RWPE2 (cell line): ENCODE results near the gene MANEAL.

Source experiments
- ATAC-seq: fragments of 200-7000 bp; cut with Tn5 transposase; 3 replicates; pipeline ENCODE4 v1.9.1; 2021; ENCODE audit warnings: low read depth
- DNase-seq: peaks from one replicate; pipeline ENCODE4 v3.0.0-alpha.2; 2020; ENCODE audit warnings: low spot score
- H3K27ac ChIP-seq: fragments of 450-650 bp; 2 replicates; pipeline ENCODE4 v1.5.1; 2017; ENCODE audit warnings: mild to moderate bottlenecking; ENCODE audit not compliant: poor library complexity, severe bottlenecking
- H3K27me3 ChIP-seq: fragments of 250-450 bp; sonication (Bioruptor Pico); 2 replicates; pipeline ENCODE4 v1.5.1; 2021; ENCODE audit warnings: mild to moderate bottlenecking, moderate library complexity; ENCODE audit not compliant: insufficient read depth, poor library complexity, severe bottlenecking
- H3K36me3 ChIP-seq: fragments of 250-450 bp; sonication (Bioruptor Pico); 2 replicates; pipeline ENCODE4 v1.5.1; 2020; ENCODE audit warnings: low read depth, mild to moderate bottlenecking, moderate library complexity
- H3K4me1 ChIP-seq: fragments of 250-450 bp; sonication (Bioruptor Pico); 2 replicates; pipeline ENCODE4 v1.5.1; 2021; ENCODE audit warnings: mild to moderate bottlenecking, moderate library complexity; ENCODE audit not compliant: insufficient read depth, poor library complexity, severe bottlenecking
- H3K4me3 ChIP-seq: fragments of 250-450 bp; sonication (Bioruptor Pico); 2 replicates; pipeline ENCODE4 v1.5.1; 2021; ENCODE audit warnings: mild to moderate bottlenecking, moderate library complexity; ENCODE audit not compliant: severe bottlenecking
- H3K9me3 ChIP-seq: fragments of 250-450 bp; sonication (Bioruptor Pico); 2 replicates; pipeline ENCODE4 v1.5.1; 2021; ENCODE audit warnings: mild to moderate bottlenecking, moderate library complexity; ENCODE audit not compliant: severe bottlenecking
- CTCF ChIP-seq: fragments of 450-650 bp; IDR thresholded peaks from one replicate; pipeline ENCODE4 v1.5.1; 2017; ENCODE audit warnings: mild to moderate bottlenecking, moderate library complexity; ENCODE audit not compliant: poor library complexity, severe bottlenecking

The MANEAL gene

DNA sequence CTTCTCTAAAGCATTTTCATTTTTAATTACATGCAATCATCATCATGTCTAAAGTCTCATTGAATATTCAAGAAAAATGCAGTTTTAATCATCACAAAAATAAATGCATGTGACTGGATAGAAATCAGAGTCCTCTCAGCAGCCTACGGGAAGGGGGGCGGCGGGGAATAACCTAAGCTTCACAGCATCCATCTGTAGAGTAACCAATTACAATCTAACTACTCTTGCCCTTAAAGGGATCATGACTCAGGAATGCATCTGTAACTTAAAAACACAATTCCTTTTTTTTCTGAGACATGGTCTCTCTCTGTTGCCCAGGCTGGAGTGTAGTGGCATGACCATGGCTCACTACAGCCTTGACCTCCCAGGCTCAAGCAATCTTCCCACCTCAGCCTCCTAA is 43.1 kb downstream of the MANEAL start:
- Histone ChIP-seq H3K9me3 (no peaks in the 10 kb centered on the region), H3K4me3 (no peak overlapping the region), H3K27ac (no peak overlapping the region), H3K27me3 (no peaks in the 10 kb centered on the region), H3K4me1 (no peaks in the 10 kb centered on the region), H3K36me3 (peaks cover 81% of the 10 kb centered on the region)
- ATAC-seq (no peak), DNase-seq (no peak)
- TF ChIP-seq CTCF: no peak

GRCh38 chr1:37839676-37840075 is 46.0 kb downstream of the MANEAL start:
- peaks cover 59% of the 10 kb centered on the region for H3K36me3 ChIP-seq
- no peak for ATAC-seq

GRCh38 chr1:37840711-37841110 is 47.1 kb downstream of the MANEAL start:
- no peak for DNase-seq
- peaks cover 51% of the 10 kb centered on the region for H3K36me3 ChIP-seq
- no peak overlapping the region for H3K27ac ChIP-seq
- TF ChIP-seq CTCF: no peak
- H3K4me3 ChIP-seq: no peak overlapping the region
- peaks cover 2% of the 10 kb centered on the region for H3K4me1 ChIP-seq
- H3K9me3 ChIP-seq: no peaks in the 10 kb centered on the region
- ATAC-seq: no peak
- H3K27me3 ChIP-seq: no peaks in the 10 kb centered on the region

More at GRCh38 chr1:37839676-37840075, 46.0 kb downstream of the MANEAL start:
- H3K4me1 ChIP-seq: no peaks in the 10 kb centered on the region
- no peak overlapping the region for H3K4me3 ChIP-seq
- TF ChIP-seq CTCF: no peak
- no peak for DNase-seq
- H3K27ac ChIP-seq: no peak overlapping the region
- H3K27me3 ChIP-seq: no peaks in the 10 kb centered on the region
- H3K9me3 ChIP-seq: no peaks in the 10 kb centered on the region

DNA sequence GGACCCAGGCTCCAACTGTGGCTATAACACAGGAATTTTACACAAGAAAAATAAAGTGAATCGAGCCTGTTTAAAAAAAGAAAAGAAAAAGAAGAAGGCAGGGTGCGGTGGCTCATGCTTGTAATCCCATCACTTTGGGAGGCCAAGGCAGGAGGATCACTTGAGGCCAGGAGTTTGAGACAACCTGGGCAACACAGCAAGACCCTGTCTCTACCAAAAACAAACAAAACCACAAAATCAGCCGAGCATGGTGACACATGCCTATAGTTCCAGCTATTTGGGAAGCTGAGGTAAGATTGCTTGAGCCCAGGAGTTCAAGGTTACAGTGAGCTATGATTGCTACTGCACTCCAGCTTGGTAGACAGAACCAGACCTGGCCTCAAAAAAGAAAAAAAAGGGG is 48.0 kb downstream of the MANEAL start:
- Histone ChIP-seq H3K4me3 (no peak overlapping the region), H3K27ac (no peak overlapping the region), H3K4me1 (peaks cover 5% of the 10 kb centered on the region), H3K9me3 (no peaks in the 10 kb centered on the region), H3K36me3 (peaks cover 44% of the 10 kb centered on the region), H3K27me3 (no peaks in the 10 kb centered on the region)
- ATAC-seq (no peak), DNase-seq (no peak)
- TF ChIP-seq CTCF: no peak

DNA sequence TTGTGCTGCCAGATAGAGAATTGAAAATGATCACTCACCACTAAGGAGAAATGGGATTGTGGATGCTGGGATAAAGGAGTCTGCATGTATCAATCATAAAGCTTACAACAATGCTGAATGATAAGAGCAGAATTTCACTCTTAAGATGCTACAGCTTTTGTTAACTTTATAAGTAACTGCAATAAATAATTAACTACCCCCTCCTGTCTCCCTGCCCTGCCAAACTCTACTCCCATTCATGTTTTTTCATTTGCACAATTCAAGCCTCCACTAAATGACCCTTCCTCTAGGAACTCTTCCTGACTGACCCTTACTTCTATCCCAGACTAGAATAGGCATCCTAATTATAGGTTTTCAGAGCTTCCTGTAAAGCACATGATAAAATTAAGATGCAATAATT is 50.9 kb downstream of the MANEAL start:
- Histone ChIP-seq H3K27ac (no peak overlapping the region), H3K4me3 (no peak overlapping the region), H3K9me3 (no peaks in the 10 kb centered on the region), H3K4me1 (peaks cover 5% of the 10 kb centered on the region), H3K27me3 (no peaks in the 10 kb centered on the region), H3K36me3 (peaks cover 21% of the 10 kb centered on the region)
- TF ChIP-seq CTCF: no peak
- DNase-seq: no peak
- no peak for ATAC-seq
